NCI-H1436 treated with DMSO at 0.1 percent for 48 hours (cell line): ENCODE data around the gene AHRR.

Experiments
- DNase-seq: peaks from one replicate; lab custom pipeline; 2025; lab: John Stamatoyannopoulos, UW

Gene AHRR

DNA sequence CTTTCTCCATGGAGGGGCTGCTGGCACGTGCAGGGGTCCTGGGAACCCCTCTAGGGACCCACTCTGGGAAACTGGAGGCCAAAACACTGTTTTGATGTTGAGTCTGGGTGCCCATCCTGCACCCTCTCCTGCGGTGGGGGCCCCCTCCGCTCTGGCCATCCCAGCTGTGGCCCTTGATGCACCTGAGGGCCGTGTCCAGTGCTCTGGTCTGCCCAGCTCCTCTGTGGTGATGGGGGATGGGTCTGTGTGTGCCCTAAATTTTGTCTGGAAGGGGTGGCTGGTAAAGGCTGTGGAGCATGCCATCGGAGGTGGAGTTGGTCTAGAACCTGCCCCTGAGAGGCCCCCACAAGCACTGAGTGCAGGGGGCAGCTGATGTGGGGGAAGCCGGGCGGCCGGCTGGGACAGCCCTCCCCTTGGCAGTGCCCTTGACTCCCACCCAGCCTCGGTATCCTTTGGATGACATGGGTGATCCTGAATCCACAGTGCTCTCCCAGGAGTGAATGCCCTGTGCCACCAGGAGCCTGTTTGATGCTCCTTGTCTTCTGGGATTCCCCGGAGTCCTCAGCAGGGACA, 26.3 kb downstream of the AHRR start:
- DNase-seq: no peak

DNA sequence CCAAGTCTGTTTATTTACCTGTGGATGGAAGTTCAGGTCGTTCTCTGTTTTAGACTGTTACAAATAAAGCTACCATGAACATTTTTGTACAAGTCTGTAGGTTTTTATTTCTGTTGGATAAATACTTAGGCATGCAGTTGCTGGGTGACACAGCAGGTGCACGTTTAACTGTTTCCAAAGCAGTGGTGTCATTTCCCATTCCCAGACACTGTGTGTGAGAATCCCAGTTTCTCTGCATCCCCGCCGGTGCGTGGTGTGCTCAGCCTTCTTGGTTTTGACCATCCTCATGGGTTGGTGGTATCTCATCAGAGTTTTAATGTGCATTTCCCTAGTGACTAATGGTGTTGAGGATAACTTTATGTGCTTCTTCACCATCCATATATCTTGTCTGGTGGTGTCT, 27.2 kb downstream of the AHRR start:
- DNase-seq: no peak

DNA sequence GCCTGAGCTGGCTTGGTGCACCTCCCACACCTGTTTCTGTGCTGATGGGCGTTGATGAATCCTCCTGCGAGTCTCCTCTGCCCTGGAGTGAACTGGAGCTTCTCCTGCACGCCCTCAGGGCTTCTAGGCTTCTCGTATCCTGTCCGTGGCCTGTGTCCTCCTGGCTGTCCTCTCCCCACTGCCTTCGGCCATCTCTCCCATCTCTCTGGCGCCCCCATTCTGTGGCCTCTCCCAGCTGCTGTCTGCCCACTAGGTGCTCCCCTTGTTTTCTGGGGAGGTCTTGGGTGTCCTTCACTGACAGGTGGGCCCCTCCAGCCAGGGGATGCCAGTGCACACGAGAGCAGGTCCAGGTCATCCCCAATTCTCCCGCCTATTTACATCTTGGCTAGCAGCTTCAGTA, 28.8 kb downstream of the AHRR start:
- DNase-seq: no peak

DNA sequence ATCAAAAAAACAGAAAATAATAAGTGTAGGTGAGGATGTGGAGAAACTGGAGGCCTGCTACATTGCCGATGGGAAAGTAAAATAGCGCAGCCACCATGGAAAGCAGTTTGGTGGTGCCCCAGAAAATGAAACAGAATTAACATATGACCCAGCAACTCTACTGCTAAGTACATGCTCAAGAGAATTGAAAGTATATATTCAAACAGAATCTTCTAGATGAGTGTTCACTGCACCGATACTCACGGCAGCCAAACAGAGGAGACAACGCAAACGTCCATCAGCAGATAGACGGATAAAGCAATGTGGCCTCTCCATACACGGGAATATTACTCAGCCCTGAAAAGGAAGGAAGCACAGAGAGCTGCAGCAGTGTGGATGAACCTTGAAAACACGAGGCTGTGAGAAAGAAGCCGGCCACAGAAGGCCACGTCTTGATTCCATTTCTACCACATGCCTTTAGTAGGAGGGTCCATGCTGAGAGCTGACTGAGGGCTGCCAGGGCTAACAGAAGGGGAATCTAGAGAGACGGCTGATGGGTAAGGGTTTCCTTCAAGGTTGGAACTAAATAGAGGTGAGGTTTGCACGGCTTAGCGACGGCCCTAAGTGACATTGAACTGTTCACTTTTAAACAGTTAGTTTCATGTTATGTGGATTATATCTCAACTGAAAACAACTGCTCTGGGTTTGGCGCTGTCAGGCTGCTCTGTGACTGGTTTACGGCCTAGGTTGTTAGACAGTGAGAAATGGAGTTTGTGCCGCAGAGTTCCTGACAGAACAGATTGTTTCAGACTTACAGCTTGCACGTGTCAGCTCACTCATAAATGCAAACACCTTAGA, 29.8 kb downstream of the AHRR start:
- DNase-seq: no peak

DNA sequence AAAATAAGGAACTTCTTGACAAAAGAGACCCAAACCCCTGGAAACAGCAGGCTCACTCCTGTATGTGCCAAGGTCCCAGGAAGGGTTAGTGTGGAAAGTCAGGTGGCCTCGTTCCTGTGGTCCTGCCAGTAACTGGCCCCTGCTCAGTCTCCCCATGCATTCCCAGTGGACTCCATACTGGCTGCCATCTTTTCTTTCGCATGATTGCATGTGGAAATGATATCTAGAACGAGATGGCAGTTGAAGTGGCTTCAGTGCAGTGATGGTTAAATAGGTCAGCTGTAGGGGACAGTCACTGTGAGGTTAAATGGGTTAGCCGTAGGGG, 30.4 kb downstream of the AHRR start:
- no peak for DNase-seq

DNA sequence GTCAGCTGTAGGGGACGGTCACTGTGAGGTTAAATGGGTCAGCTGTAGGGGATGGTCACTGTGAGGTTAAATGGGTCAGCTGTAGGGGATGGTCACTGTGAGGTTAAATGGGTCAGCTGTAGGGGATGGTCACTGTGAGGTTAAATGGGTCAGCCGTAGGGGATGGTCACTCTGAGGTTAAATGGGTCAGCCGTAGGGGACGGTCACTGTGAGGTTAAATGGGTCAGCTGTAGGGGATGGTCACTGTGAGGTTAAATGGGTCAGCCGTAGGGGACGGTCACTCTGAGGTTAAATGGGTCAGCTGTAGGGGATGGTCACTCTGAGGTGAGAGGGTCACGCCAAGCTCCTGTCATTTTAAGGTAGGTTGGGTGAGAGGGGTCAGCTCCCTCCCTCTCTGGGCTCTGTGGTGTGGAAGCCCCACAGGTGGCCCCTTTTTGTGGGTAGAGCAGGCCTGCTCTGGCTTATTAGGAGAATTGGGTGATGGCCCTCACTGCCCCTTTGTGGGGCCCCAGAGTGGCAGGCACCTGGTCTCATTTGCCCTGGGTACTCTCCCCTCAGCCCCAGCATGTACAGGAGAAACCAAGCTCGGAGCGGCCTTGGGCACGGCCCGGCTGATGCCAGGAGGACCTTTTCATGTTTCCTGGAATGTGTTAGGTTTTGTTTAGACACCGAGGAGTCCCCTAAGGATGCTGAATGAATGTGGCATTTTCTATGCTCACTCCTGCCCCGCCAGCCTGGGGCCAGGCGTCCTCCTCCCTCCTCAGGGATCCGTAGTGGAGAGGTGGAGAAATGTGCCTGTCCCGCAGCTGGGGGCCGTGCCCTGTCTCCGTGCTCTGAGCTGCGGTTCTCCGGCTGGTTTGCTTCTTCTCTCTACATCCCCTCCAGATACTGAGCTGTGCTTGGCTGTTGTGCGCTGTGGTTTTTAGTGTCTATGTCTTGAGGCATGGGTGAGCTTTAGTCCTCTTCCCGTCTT, 31.4 kb downstream of the AHRR start:
- DNase-seq: no peak

DNA sequence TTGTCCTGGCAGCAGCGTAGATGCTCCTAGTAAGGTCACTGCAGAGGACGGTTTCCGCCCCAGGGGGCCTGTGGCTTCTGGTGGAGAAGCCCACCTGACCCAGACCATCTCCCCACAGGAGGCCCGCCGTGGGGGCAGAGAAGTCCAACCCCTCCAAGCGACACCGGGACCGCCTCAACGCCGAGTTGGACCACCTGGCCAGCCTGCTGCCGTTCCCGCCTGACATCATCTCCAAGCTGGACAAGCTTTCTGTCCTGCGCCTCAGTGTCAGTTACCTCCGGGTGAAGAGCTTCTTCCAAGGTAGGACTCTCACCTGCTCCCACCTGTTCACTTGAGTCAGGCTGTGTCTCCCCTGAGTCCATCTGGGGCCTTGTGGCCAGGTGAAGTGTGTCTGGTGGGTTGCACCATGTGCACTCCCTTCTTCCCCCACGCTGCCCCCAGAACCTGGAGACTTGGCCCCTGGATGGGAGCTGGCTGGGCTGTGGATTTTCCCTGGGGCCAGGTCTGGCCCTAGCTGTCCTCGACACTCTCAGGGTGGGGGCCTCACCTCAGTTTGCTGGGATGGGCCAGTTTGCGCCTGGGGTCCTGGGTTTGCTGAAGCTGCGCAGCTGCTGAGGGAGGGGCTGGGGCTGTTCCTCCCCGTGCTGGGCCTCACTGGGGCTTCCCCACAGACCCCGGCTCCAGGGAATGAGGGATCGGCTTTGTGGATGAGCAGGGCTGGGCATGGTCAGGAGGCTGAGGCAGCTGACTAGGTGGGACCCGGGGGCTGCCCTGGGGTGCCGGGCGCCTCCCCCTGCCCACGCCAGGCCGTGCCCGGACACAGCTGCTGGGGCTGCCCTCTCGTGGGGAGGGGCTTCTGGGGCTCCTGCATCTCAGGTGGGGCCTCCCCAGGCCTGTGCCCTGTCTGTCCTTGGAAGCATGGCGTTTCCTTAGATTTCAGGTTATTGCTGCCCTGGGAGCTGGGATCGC, 32.4 kb downstream of the AHRR start:
- DNase-seq: no peak

DNA sequence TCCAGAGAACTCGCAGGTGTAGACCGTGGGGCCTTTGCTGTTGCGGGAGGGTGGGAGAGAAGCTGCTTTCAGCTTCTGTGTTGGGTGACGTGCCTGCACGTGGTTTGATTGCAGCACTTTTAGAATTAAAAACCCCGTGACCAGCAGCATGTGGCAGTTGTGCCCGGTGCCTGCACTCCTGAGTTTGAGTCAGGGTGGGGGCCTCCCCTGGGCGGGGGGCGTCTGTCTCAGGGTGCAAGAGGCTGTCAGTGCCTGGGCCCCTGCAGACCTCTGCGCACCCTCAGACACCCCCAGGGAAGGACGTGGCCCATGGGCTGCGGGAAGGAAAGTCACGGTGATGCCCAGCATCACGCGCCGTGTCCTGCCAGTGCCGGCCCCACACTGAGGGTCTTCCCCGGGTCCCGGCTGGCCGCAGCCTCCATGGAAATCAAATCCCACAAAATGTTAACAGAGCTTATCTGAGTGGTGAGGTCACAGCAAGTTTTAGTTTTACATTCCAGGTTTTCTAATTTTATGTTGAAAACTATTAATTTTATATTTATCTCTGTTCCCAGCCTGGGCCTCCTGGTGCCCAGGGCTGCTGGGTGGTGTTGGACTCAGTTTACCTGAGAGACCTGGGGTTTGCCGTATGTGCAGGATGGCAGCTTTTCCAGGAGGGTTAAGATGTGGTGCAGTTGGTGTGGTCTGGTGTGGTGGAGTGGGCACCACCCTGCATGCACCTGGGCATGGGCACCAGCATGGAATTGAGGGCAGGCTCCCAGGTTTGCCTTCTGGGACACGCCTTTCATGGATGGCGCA, 33.3 kb downstream of the AHRR start:
- DNase-seq: no peak

DNA sequence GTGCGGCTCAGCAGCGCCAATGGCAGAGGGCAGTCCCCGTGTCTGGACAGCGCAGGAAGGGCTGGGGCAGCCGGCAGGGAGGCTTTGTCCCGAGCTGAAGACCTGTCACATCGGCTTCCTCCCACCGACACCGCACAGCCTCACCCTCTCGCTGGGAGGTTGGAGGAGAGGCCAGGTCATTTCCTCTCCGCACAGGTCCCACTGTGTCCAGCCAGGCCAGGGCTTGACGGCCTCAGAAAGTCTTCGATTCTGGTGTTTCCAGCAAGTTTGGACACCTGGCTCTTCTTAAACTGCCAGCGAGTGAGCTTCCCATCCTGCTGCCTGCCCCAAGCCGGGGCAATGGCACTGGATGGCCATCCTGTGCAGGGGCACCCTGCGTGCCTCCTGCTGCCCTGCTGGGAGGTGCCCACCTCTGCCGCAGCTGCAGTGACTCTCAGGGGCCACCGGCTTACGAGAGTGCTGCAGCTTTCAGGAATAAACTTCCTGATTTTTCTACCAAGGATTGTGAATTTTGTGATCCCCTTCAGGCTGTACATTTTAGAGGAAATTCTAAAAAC, 33.9 kb downstream of the AHRR start:
- no peak for DNase-seq

DNA sequence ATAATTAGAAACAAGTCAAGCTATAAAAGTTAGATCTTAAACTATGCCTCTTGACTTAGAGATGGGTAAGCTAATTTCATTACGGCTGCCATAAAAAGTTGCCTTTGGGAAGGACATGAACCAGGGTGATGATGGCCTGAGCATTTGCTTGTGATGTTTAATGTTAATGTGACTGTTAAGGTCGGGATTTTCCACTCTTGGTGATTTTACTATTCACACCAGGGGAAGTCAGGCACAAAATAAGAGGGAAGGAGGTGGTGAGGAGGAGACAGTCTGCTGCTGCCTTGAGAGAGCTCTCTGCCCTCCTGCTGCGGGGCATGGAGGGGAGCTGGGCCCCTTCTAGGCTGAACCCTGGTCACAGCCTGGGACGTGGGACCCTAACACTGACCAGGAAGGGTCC, 34.4 kb downstream of the AHRR start:
- DNase-seq: no peak

DNA sequence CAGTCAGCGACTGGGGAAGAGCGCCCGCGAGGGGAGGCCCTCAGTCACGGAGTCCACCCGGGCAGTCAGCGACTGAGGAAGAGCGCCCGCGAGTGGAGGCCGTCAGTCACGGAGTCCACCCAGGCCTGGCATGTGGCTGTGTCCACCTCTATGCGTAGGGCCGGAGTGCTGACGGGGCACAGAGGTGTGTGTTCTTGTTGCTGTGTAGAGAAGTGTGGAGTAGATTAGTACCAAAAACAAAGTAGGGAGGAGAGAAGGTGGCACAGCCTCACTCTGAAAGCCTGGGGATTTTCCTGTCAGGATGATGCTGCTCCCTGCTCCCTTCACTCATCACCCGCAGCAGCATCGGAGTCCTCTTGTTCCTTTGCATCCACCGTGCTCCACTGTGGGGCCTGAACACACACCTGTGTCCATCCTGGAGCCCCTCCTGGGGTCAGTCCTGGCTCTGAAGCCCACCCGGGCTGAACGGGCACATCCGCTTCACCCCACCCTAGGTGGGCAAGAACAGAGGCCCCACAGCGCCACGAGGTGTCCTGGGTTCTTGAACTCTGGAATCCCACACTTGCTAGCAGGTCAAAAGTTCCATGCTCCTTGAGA, 37.9 kb downstream of the AHRR start:
- no peak for DNase-seq

DNA sequence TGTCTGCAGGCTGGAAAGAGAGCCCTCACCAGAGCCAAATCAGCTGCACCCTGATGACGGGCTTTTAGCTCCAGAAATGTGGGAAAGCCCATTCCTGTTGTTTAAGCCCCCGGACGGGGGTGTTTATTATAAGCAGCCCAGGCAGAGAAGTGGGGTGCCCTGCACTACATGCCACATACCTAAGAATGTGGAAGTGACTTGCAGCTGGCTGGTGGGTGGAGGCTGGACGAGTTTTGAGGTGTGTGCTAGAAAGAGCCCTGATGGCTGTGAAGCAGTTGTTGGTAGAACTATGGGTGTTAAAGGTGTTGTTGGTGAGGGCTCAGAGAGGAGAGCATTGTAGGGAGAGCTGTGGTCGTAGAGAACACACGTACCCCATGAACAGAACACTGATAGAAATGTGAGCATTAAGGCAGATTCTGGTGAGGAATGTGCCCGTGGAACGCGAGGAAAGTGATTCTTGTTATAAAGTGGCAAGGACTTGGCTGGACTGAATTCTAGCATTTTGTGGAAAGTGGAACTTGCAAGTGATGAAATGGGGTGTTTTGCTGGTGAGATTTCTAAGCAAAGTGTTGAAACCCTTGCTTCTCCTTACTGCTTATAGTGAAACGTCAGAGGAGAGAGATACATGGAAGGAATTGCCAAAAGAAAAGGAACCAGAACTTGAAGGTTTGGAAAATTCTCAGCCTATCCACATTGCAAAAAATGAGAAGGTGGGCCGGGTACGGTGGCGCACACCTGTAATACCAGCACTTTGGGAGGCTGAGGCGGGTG, 38.9 kb downstream of the AHRR start:
- no peak for DNase-seq

DNA sequence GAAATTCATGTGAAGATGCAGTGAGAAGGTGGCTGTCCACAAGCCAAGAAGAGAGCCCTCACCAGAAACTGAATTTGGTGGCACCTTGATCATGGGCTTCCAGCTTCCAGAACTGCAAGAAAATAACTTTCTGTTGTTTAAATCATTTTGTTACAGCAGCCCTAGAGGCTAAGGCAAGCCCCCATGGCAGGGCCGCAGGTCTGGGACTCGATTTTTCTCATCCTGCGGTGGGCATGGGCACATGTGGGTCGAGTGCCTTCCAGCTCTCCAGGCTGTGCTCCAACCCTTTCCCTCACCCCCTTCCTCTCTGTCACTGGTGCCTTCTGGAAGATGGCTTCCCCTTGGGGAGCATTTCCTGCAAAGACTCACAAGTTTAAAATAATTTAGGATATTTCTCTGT, 40.7 kb downstream of the AHRR start:
- DNase-seq: no peak

DNA sequence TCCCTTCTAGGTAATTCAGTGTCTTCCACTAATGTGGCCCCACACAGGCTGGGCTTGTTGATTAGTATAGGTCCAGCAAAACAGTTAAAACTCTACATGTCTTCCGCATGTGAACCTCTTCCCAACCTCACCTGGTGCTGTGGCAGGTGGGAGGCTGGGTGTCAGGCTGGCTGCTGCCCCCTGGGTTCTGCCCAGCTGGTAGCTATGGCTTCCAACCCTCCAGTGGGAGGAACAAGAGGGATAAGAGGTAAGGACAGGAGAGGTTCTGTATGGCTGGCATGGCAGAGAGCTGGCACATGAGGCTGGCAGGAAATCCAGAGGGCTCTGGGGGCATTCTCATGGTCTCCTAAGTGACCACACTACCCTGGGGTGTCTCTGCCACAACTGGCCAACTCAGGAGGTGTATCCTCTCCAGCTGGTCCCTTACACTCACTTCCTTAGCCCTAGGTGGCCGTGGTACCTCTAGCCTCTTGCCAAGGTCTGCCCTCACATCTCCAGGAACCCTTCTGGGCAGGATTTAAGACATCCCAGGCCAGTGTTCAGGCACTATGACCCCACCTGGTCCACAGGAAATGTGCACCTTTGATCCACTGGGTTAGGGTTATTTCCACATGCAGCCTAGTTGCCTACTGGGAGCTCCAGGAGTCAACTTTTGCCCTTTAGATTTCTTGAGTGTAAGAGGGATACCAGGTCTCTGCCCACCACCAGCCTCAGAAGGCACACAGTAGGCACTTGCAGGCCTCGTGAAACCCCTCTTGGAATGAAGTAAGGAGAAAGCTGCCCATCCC, 41.7 kb downstream of the AHRR start:
- no peak for DNase-seq

DNA sequence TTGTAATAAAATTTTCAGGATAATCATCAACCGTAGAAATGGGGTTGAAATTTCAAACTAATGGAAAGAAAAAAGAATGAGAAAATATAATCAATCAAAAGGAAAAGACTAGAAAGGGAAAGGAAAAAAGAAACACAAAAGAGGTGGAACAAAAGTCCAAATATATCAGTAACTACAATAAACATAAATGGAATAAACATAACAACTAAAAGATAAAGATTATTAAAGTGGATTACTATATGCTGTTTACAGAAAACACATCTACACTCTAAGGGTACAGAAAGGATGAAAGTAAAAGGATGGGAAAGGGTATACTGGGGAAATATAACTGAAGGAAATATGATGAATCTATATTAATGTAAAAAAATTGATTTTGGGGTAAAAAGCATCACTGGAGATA, 43.0 kb downstream of the AHRR start:
- no peak for DNase-seq

DNA sequence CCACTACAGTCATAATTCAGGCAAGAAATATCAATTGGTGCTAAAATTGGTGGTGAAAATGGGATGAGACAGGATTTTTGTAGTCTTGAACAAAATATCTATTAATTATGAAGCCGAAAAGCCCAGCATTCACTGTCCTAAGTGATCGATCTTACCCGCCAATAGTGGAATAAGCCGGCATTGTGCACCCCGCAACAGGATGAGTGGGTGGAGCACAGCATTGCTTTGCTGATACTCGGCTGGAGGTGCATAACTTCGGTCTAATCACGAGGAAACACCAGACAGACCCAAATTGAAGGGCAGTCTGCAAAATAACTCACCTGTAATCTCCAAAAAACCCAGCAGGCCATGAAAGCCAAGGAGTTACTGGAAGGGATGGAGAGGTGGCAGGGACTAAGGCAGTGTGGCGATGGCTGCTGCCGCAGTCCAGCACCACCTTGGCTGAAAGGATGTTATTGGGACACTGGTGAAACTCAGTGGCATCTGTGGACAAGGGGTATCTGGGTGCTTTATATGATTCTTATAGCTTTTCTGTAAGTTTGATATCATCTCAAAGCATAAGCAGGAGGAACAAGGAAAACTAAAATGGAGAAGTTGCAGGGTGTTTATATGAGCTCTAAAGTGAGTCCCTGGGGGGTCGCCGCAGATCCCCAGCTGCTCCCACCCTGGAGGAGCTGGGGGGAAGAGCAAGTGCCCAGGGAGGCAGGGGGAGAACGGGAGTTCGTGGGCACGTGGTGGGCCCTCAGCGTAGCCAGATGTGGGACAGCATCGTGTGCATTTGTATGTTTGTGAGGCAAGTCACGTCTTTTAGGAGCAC, 45.2 kb downstream of the AHRR start:
- no peak for DNase-seq

DNA sequence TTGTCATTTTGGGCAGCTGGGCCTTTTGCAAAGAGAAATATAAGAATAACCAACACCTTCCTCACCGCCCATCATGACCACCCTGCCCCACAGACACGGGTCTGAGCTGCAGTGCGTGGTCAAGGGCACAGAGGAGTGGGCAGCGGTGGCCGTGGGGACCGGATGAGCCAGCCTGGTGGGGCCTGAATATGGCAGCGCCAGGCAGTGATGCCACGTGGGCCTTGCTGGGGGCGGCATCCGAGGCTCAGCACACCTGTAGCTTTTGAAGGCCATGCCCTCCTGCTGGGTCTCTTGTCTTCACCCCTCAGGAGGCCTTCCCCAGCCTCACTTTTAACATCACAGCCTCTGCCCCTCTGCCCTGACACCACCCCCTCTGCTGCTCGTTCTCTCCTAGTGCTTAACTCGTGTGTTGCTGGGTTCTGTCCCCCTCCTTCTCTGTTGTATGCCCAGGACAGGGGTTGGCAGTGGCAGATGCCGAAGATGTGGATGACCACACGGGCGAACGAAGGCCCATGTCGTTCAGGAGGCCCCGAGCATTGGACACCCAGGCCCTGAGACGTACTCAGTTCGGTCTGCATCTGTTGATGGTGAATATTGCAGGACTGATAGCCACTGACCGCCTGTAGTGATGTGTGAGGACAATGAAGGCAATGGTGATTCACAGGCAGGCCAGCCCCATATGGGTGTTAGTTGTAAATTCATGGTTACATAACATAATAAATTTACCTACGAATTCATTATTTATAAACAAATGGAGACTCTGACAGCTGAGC, 46.0 kb downstream of the AHRR start:
- DNase-seq: no peak
